GM23338 (cell line): ENCODE data around the gene RAB8B. TPM values are rescaled to one million over a fixed set of nuclear protein-coding genes. Genes with fewer than 3 reads are reported as not detected.

Experiments
- ATAC-seq: fragments of 200-7000 bp; cut with Tn5 transposase; 3 replicates; pipeline ENCODE4 v1.9.1; 2020
- DNase-seq: peaks from one replicate; pipeline ENCODE4 v3.0.0-alpha.2; 2015; ENCODE audit warnings: low spot score
- H2AFZ ChIP-seq: fragments of 200-600 bp; sonication (generic); 2 replicates; pipeline ENCODE4 v1.8.0; 2016; ENCODE audit warnings: antibody characterized with exemption, mild to moderate bottlenecking, moderate library complexity
- H3F3A ChIP-seq: fragments of 200-600 bp; sonication (generic); replicated peaks from 2 replicates; pipeline ENCODE4 v1.8.0; 2017; ENCODE audit warnings: antibody characterized with exemption, mixed run types, low read depth
- H3K27ac ChIP-seq: fragments of 200-600 bp; sonication (generic); 2 replicates; pipeline ENCODE4 v1.6.1; 2016; ENCODE audit warnings: low read depth
- H3K27me3 ChIP-seq: fragments of 200-600 bp; sonication (generic); 2 replicates; pipeline ENCODE4 v1.8.0; 2016; ENCODE audit warnings: mild to moderate bottlenecking, mixed run types, moderate library complexity; ENCODE audit not compliant: insufficient read depth
- H3K36me3 ChIP-seq: fragments of 200-600 bp; sonication (generic); 2 replicates; pipeline ENCODE4 v1.8.0; 2016; ENCODE audit warnings: mild to moderate bottlenecking; ENCODE audit not compliant: insufficient read depth
- H3K4me1 ChIP-seq: fragments of 200-600 bp; sonication (generic); 2 replicates; pipeline ENCODE4 v1.8.0; 2016; ENCODE audit warnings: mild to moderate bottlenecking, moderate library complexity; ENCODE audit not compliant: insufficient read depth
- H3K4me2 ChIP-seq: fragments of 200-600 bp; sonication (generic); 2 replicates; pipeline ENCODE4 v1.7.1; 2017; ENCODE audit warnings: mixed run types
- H3K4me3 ChIP-seq: fragments of 200-600 bp; sonication (generic); 2 replicates; pipeline ENCODE4 v1.6.1; 2016; ENCODE audit warnings: mixed run types
- H3K79me2 ChIP-seq: fragments of 200-600 bp; sonication (generic); replicated peaks from 2 replicates; pipeline ENCODE4 v1.8.0; 2017; ENCODE audit warnings: mild to moderate bottlenecking; ENCODE audit not compliant: insufficient read depth
- H3K9me2 ChIP-seq: fragments of 200-600 bp; sonication (generic); 2 replicates; pipeline ENCODE4 v1.8.0; 2017; ENCODE audit not compliant: insufficient read depth
- H4K20me1 ChIP-seq: fragments of 200-600 bp; sonication (generic); replicated peaks from 2 replicates; pipeline ENCODE4 v1.8.0; 2017; ENCODE audit warnings: mild to moderate bottlenecking; ENCODE audit not compliant: insufficient read depth
- H3K27ac Mint-ChIP-seq: 2 replicates; pipeline ENCODE4 v1.8.0; 2020; ENCODE audit warnings: inconsistent platforms, mild to moderate bottlenecking, moderate library complexity, mixed read lengths
- H3K27me3 Mint-ChIP-seq: 3 replicates; pipeline ENCODE4 v1.8.0; 2022; ENCODE audit warnings: low read depth, mild to moderate bottlenecking, moderate library complexity, mixed read lengths, inconsistent platforms; ENCODE audit not compliant: insufficient read depth, poor library complexity
- H3K36me3 Mint-ChIP-seq: 3 replicates; pipeline ENCODE4 v1.8.0; 2021; ENCODE audit warnings: low read depth, mild to moderate bottlenecking, inconsistent platforms, moderate library complexity, mixed read lengths
- H3K4me1 Mint-ChIP-seq: 3 replicates; pipeline ENCODE4 v1.8.0; 2020; ENCODE audit warnings: mild to moderate bottlenecking, inconsistent platforms, mixed read lengths
- H3K4me3 Mint-ChIP-seq: 3 replicates; pipeline ENCODE4 v1.8.0; 2021; ENCODE audit warnings: moderate library complexity, mild to moderate bottlenecking, inconsistent platforms, mixed read lengths
- H3K9me3 Mint-ChIP-seq: 3 replicates; pipeline ENCODE4 v1.8.0; 2020; ENCODE audit warnings: moderate library complexity, mild to moderate bottlenecking, inconsistent platforms, mixed read lengths
- CREB1 ChIP-seq: fragments of 250-450 bp; sonication (Bioruptor Pico); IDR thresholded peaks from 2 replicates; pipeline ENCODE4 v1.5.0; 2020; ENCODE audit warnings: low read depth, mild to moderate bottlenecking, moderate library complexity
- CTCF ChIP-seq, 2 experiments: fragments of 200-600 bp in 1 of 2; sonication (generic) in 1 of 2; conservative IDR thresholded peaks; 2 replicates each; pipeline versions ENCODE4 v1.5.1 to v1.6.1; 2016 to 2017; ENCODE audit warnings: antibody characterized with exemption in 2 of 2, low read depth in 2 of 2, mild to moderate bottlenecking in 2 of 2, moderate library complexity in 1 of 2
- ETS1 ChIP-seq: IDR thresholded peaks from 2 replicates; pipeline ENCODE4 v1.6.1; 2016; ENCODE audit warnings: antibody characterized with exemption
- EZH2 ChIP-seq: fragments of 200-600 bp; sonication (generic); IDR thresholded peaks from one replicate; pipeline ENCODE4 v1.8.0; 2017; ENCODE audit warnings: antibody characterized with exemption, mild to moderate bottlenecking, low read depth; ENCODE audit not compliant: unreplicated experiment
- EZH2phosphoT487 ChIP-seq: fragments of 200-600 bp; sonication (generic); IDR thresholded peaks from one replicate; pipeline ENCODE4 v1.8.1; 2018; ENCODE audit warnings: antibody characterized with exemption; ENCODE audit not compliant: unreplicated experiment
- JUNB ChIP-seq: IDR thresholded peaks from one replicate; pipeline ENCODE4 v1.6.1; 2016; ENCODE audit warnings: antibody characterized with exemption; ENCODE audit not compliant: unreplicated experiment
- NANOG ChIP-seq: IDR thresholded peaks from 2 replicates; pipeline ENCODE4 v1.6.1; 2016; ENCODE audit warnings: antibody characterized with exemption, borderline replicate concordance
- POLR2AphosphoS5 ChIP-seq: IDR thresholded peaks from 2 replicates; pipeline ENCODE4 v1.6.1; 2016; ENCODE audit warnings: antibody characterized with exemption, low read depth
- REST ChIP-seq: IDR thresholded peaks from one replicate; pipeline ENCODE4 v1.6.1; 2018; ENCODE audit warnings: antibody characterized with exemption; ENCODE audit not compliant: unreplicated experiment
- STAT1 ChIP-seq: IDR thresholded peaks from one replicate; pipeline ENCODE4 v1.6.1; 2016; ENCODE audit warnings: antibody characterized with exemption; ENCODE audit not compliant: unreplicated experiment
- ZNF114 ChIP-seq: fragments of 250-450 bp; sonication (Bioruptor Pico); IDR thresholded peaks from 2 replicates; pipeline ENCODE4 v1.5.0; 2020; ENCODE audit warnings: mild to moderate bottlenecking, moderate library complexity
- ZNF331 ChIP-seq: fragments of 250-450 bp; sonication (Bioruptor Pico); IDR thresholded peaks from 2 replicates; pipeline ENCODE4 v1.5.0; 2020; ENCODE audit warnings: low read depth, mild to moderate bottlenecking, moderate library complexity
- ZNF462 ChIP-seq: fragments of 250-450 bp; sonication (Bioruptor Pico); IDR thresholded peaks from 2 replicates; pipeline ENCODE4 v1.5.0; 2020; ENCODE audit warnings: mild to moderate bottlenecking, moderate library complexity
- polyA plus RNA-seq: library from polyadenylated mRNA; unstranded; fragments of >200 nt; fragmentation: Nextera tagmentation; extraction: Ambion mirVana; gene quantifications from 2 replicates; pipeline ENCODE4 v1.2.1, GENCODE V29; 2016
- total RNA-seq: library from RNA; depleted of rRNA; stranded (reverse); fragments of >200 nt; shearing (Covaris generic); gene quantifications from 2 replicates; pipeline ENCODE4 v1.2.3, GENCODE V29; 2014

Gene RAB8B
- total and polyA plus RNA-seq, 2 experiments from 2014 or later, result 23.2 to 41.7 TPM

GRCh38 chr15:63250312-63250965 is 61.0 kb downstream of the RAB8B start:
- TF ChIP-seq REST (no peak), ETS1 (no peak), ZNF114 (CRISPR knock-in tag) (no peak), CTCF (conservative IDR thresholded peaks at IDR 0.05; ENCODE audit: low read depth in 2 of 2) (no peak), POLR2AphosphoS5 (no peak), ZNF331 (CRISPR knock-in tag) (no peak), ZNF462 (CRISPR knock-in tag) (no peak), EZH2phosphoT487 (no peak), STAT1 (no peak), CREB1 (CRISPR knock-in tag) (no peak), NANOG (no peak), JUNB (no peak), EZH2 (no peak)
- H3K4me1 ChIP-seq, result peaks cover 4% of the 10 kb centered on the region; the same call in 1 of the 2 replicates
- no peak overlapping the region for H3K4me3 Mint-ChIP-seq
- H3K4me2 ChIP-seq, result no peak overlapping the region
- peaks cover 7% of the 10 kb centered on the region; the same call in 2 of the 3 replicates for H3K4me1 Mint-ChIP-seq
- H4K20me1 ChIP-seq, result no peaks in the 10 kb centered on the region
- peaks cover 12% of the 10 kb centered on the region for H3K36me3 Mint-ChIP-seq
- no peak overlapping the region for H3K4me3 ChIP-seq
- DNase-seq (no peak), ATAC-seq (no peak)
- H3K27ac Mint-ChIP-seq, result no peak overlapping the region
- no peaks in the 10 kb centered on the region for H3K9me3 Mint-ChIP-seq
- no peaks in the 10 kb centered on the region for H3K9me2 ChIP-seq
- peaks cover under 1% of the 10 kb centered on the region for H3K27me3 Mint-ChIP-seq
- no peaks in the 10 kb centered on the region for H3F3A ChIP-seq
- no peak overlapping the region for H2AFZ ChIP-seq
- no peak overlapping the region for H3K27ac ChIP-seq
- no peaks in the 10 kb centered on the region for H3K79me2 ChIP-seq
- no peaks in the 10 kb centered on the region for H3K27me3 ChIP-seq
- no peaks in the 10 kb centered on the region; the same call in 1 of the 2 replicates for H3K36me3 ChIP-seq
